ENCODE results near the gene ATP9A.
"Not testable (repeated sequence)": the region's sequence is repeated elsewhere in the genome, so short reads cannot be mapped to it uniquely, and the experiment has no call there.

The ATP9A gene

GRCh38 chr20:51692806-51693400 is 75.3 kb downstream of the ATP9A start:
- no peak for DNase-seq (ENCODE audit: low read depth)

- no peak for DNase-seq (ENCODE audit: low read depth)
Observed at GRCh38 chr20:51691703-51692102, 76.5 kb downstream of the ATP9A start.

GRCh38 chr20:51688600-51689244 is 79.5 kb downstream of the ATP9A start:
- DNase-seq (ENCODE audit: low read depth), result no peak

- DNase-seq (ENCODE audit: low read depth), result no peak
Observed at GRCh38 chr20:51687630-51688029, 80.6 kb downstream of the ATP9A start.

GRCh38 chr20:51687108-51687507 is 81.1 kb downstream of the ATP9A start:
- DNase-seq (ENCODE audit: low read depth), result peak; percentile 99

GRCh38 chr20:51685494-51685893 is 82.7 kb downstream of the ATP9A start:
- not testable (repeated sequence) for DNase-seq (ENCODE audit: low read depth)

GRCh38 chr20:51680067-51680749 is 88.0 kb downstream of the ATP9A start:
- no peak for DNase-seq (ENCODE audit: low read depth)

GRCh38 chr20:51679254-51679921 is 88.8 kb downstream of the ATP9A start:
- no peak for DNase-seq (ENCODE audit: low read depth)

- no peak for DNase-seq (ENCODE audit: low read depth)
Observed at GRCh38 chr20:51678026-51678697, 90.0 kb downstream of the ATP9A start.

GRCh38 chr20:51668947-51669346 is 99.2 kb downstream of the ATP9A start:
- DNase-seq (ENCODE audit: low read depth), result no peak

- no peak for DNase-seq (ENCODE audit: low read depth)
Observed at GRCh38 chr20:51668515-51668914, 99.7 kb downstream of the ATP9A start.

GRCh38 chr20:51667491-51667890 is 100.7 kb downstream of the ATP9A start:
- DNase-seq (ENCODE audit: low read depth), result no peak

- no peak for DNase-seq (ENCODE audit: low read depth)
Observed at GRCh38 chr20:51667002-51667408, 101.2 kb downstream of the ATP9A start.

GRCh38 chr20:51666126-51666525 is 102.1 kb downstream of the ATP9A start:
- no peak for DNase-seq (ENCODE audit: low read depth)

- no peak for DNase-seq (ENCODE audit: low read depth)
Observed at GRCh38 chr20:51665543-51666118, 102.6 kb downstream of the ATP9A start.

- peak; percentile 82 for DNase-seq (ENCODE audit: low read depth)
Observed at GRCh38 chr20:51661609-51662178, 106.5 kb downstream of the ATP9A start.

GRCh38 chr20:51660672-51661608 is 107.2 kb downstream of the ATP9A start:
- peak; percentile 100 for DNase-seq (ENCODE audit: low read depth)

- DNase-seq (ENCODE audit: low read depth), result peak; percentile 70
Observed at GRCh38 chr20:51659491-51660050, 108.6 kb downstream of the ATP9A start.

- DNase-seq (ENCODE audit: low read depth), result no peak
Observed at GRCh38 chr20:51656726-51657260, 111.4 kb downstream of the ATP9A start.

- DNase-seq (ENCODE audit: low read depth), result not testable (repeated sequence)
Observed at GRCh38 chr20:51656089-51656488, 112.1 kb downstream of the ATP9A start.
